NCI-H2196 (cell line): ENCODE data around the gene MMP14.
"Not testable (repeated sequence)": the region's sequence is repeated elsewhere in the genome, so short reads cannot be mapped to it uniquely, and the experiment has no call there.

Experiments used
- DNase-seq: peaks from one replicate; lab custom pipeline; 2025; ENCODE audit not compliant: unreplicated experiment; lab: John Stamatoyannopoulos, UW

MMP14 gene

DNA sequence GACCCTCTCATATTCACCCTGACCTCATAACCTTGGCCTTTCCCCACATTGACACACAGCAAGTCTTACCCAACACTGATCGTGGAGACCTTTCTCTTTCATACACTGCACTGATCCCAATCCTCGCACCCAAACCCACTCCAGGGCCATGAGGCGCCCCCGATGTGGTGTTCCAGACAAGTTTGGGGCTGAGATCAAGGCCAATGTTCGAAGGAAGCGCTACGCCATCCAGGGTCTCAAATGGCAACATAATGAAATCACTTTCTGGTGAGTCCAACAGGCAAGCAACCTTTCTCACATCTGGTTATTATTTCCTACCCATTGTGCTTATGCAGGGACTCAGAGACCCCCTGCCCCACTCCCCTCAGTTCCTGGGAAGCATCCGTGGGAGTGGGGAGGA is 5.4 kb downstream of the MMP14 start:
- DNase-seq = no peak

- no peak for DNase-seq
These were observed 6.1 kb downstream of the MMP14 start for GRCh38 chr14:22842211-22843122.

- no peak for DNase-seq
These were observed 6.9 kb downstream of the MMP14 start for GRCh38 chr14:22843123-22843925.

DNA sequence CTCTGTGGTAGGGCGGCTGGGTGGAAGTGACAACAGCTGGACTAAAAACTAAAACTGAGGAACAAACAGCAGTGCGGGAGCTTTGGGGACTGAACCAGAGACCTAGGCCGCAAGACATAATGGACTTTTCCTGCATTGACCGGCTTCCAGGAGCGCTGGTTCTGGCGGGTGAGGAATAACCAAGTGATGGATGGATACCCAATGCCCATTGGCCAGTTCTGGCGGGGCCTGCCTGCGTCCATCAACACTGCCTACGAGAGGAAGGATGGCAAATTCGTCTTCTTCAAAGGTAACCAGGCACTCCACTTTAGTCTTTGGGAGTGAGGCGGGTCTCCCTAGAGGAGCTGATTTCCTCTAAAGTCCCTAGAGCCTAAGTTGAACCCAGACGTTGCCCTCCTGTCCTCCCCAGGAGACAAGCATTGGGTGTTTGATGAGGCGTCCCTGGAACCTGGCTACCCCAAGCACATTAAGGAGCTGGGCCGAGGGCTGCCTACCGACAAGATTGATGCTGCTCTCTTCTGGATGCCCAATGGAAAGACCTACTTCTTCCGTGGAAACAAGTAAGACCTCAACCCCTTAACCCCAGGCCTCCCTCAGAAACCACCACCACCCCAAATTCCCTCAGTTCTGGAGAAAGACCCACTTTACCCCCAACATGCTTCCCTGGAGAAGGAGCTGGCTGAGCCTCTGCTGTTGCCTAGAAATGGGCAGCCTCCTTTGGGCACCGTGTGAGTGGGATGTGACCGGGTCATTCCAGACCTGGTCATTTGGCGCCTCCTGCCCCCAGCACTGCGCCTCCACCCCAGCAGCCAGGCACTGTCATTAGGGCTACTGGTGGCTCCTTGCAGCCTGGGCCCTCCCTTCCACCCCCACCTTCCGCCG is 8.1 kb downstream of the MMP14 start:
- no peak for DNase-seq

DNA sequence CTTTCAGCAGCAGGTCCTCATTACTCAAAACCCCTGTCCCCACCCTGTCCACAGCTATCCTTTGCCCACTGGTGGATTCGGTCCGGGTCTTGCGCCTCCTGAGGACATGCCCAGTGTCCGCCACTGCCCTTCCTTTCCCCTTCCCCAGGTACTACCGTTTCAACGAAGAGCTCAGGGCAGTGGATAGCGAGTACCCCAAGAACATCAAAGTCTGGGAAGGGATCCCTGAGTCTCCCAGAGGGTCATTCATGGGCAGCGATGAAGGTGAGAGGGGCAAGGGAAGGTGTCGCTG is 8.7 kb downstream of the MMP14 start:
- DNase-seq = no peak

GRCh38 chr14:22845821-22846625 is 9.6 kb downstream of the MMP14 start:
- no peak for DNase-seq

GRCh38 chr14:22846811-22847307 is 10.5 kb downstream of the MMP14 start:
- DNase-seq = no peak

DNA sequence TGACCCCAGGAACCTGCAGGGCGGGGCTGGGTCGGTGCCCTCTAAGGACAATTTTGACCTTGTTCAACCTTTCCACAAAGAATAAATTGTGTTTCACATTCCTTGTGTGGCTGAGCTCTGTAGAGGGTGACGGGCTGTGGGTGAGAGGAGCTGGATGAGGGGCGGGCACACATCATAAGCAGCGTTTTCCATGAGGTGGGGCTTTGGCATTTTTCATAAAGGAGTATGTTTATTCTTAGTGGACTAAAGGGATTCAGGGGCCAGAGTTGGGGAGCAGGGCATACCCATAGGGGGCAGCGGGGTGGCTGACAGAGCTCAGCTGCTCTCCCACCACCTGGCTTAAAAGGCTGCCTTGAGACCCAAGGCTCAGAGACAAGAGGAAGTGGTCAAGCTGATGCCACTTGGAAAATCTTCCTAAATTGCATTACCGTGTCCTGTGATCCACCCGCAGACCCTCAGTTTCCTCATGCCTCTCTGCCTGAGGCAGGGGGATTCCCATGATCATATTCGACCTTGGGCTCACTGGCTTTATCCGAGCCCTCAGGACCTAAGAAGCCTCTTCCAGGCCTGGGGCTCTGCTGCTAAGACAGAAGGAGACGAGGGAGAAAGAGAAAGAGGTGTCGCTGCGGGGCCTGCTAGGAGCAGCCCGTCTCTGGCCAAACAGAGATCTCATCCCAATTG is 11.4 kb downstream of the MMP14 start:
- no peak for DNase-seq

GRCh38 chr14:22848351-22849164 is 12.2 kb downstream of the MMP14 start:
- DNase-seq = no peak

DNA sequence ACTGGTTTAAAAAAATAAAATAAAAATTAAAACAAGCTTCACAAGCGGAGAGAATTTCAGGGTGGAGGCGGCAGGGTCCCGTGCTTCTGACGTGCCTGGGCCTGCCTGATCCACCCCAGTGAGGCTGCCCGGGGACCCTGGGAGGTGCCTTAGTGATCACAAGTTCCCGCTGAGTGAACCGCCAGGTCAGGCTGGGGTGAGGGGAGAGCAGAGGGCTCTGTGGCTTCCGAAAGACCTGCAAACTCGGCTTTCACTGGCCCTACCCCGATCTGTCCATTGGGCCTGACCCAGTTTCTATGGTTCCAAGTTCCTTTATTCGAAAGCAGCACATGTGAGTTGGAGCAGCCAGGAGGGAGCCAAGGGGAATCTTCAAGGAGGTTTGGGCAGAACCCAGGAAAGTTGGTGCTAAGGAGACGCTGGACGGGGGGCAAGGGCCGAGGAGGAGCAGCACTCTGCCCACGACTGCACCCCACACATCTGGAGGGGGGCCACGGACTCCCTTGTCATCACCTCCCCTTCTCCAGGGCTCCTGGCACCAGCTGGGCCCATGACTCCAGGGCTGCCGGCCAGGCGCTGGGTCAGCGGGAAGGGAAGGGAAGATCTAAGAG is 12.9 kb downstream of the MMP14 start:
- DNase-seq = no peak

GRCh38 chr14:22850944-22851764 is 14.8 kb downstream of the MMP14 start:
- DNase-seq = no peak

GRCh38 chr14:22852178-22852577 is 15.8 kb downstream of the MMP14 start:
- DNase-seq = not testable (repeated sequence)

DNA sequence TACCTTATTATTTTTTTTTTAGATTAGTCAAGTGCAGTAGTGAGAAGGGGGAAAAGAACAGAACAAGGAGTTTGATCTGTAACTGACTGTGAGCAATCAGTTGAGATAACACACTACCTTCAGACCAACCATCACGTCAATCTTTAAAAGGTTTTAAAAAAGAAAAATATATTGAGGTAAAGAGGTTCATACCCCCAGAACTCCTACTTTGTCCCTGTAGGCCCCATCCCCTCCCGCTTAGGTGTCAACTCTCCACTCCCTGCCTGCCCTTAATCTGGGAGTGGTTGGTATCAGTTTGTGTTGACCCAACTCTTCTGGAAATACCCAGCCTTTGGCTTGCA is 16.2 kb downstream of the MMP14 start:
- no peak for DNase-seq

- DNase-seq = peak; percentile 78
These were observed 16.8 kb downstream of the MMP14 start for GRCh38 chr14:22852940-22853767.

DNA sequence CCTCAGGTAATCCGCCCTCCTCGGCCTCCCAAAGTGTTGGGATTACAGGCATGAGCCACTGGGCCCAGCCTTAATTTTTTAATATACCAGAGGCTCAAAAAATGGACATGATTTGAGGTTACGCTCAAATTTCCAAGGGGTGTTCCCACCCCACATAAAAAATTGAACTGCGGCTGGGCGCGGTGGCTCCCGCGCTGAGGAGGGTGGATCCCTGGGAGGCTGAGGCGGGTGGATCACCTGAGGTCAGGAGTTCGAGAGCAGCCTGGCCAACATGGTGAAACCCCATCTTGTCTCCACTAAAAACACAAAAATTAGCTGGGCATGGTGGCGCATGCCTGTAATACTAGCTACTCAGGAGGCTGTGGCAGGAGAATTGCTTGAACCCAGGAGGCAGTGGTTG is 17.9 kb downstream of the MMP14 start:
- DNase-seq = not testable (repeated sequence)

- no peak for DNase-seq
These were observed 18.8 kb downstream of the MMP14 start for GRCh38 chr14:22854963-22855724.
